SK-N-SH treated with all-trans-retinoic acid at 6 μM for 48 hours (cell line): ENCODE results near the gene PLXNA4.

ENCODE experiments used
- ATAC-seq: fragments of 200-7000 bp; cut with Tn5 transposase; 3 replicates; pipeline ENCODE4 v1.9.1; 2020; ENCODE audit warnings: mild to moderate bottlenecking, moderate library complexity
- ARNTL ChIP-seq: fragments of 450-650 bp; formaldehyde crosslinking; IDR thresholded peaks from 2 replicates; pipeline ENCODE4 v1.5.0; 2020; ENCODE audit warnings: low read depth, mild to moderate bottlenecking, moderate library complexity, borderline replicate concordance
- CSDC2 ChIP-seq: fragments of 250-450 bp; sonication (Bioruptor Pico); IDR thresholded peaks from 2 replicates; pipeline ENCODE4 v1.5.0; 2020; ENCODE audit warnings: mild to moderate bottlenecking, moderate library complexity
- ESRRG ChIP-seq: fragments of 250-450 bp; sonication (Bioruptor Pico); IDR thresholded peaks from 2 replicates; pipeline ENCODE4 v1.6.1; 2021; ENCODE audit warnings: mild to moderate bottlenecking
- GLIS3 ChIP-seq: fragments of 250-450 bp; sonication (Bioruptor Pico); IDR thresholded peaks from 2 replicates; pipeline ENCODE4 v1.5.0; 2020; ENCODE audit warnings: mild to moderate bottlenecking, moderate library complexity
- ISL1 ChIP-seq: fragments of 250-450 bp; sonication (Bioruptor Pico); IDR thresholded peaks from 2 replicates; pipeline ENCODE4 v2.1.2; 2022; ENCODE audit warnings: mild to moderate bottlenecking, moderate library complexity
- OSR1 ChIP-seq: fragments of 250-450 bp; sonication (Bioruptor Pico); IDR thresholded peaks from 2 replicates; pipeline ENCODE4 v1.8.0; 2022; ENCODE audit warnings: moderate library complexity, mild to moderate bottlenecking, inconsistent platforms
- PATZ1 ChIP-seq: fragments of 250-450 bp; sonication (Bioruptor Pico); IDR thresholded peaks from 2 replicates; pipeline ENCODE4 v1.8.0; 2020; ENCODE audit warnings: mild to moderate bottlenecking, moderate library complexity, borderline replicate concordance
- PPARA ChIP-seq: fragments of 250-450 bp; sonication (Bioruptor Pico); IDR thresholded peaks from 2 replicates; pipeline ENCODE4 v1.5.0; 2020; ENCODE audit warnings: mild to moderate bottlenecking, borderline replicate concordance
- RARB ChIP-seq: fragments of 250-450 bp; sonication (Bioruptor Pico); IDR thresholded peaks from 2 replicates; pipeline ENCODE4 v1.8.0; 2021; ENCODE audit warnings: mild to moderate bottlenecking, moderate library complexity
- SNAI2 ChIP-seq: fragments of 250-450 bp; sonication (Bioruptor Pico); IDR thresholded peaks from 2 replicates; pipeline ENCODE4 v1.5.0; 2020; ENCODE audit warnings: mild to moderate bottlenecking, moderate library complexity
- TOX ChIP-seq: fragments of 250-450 bp; sonication (Bioruptor Pico); IDR thresholded peaks from 2 replicates; pipeline ENCODE4 v1.8.0; 2021; ENCODE audit warnings: mild to moderate bottlenecking, moderate library complexity, borderline replicate concordance
- ZFP3 ChIP-seq: fragments of 250-450 bp; sonication (Bioruptor Pico); IDR thresholded peaks from 2 replicates; pipeline ENCODE4 v1.5.0; 2020; ENCODE audit warnings: mild to moderate bottlenecking, moderate library complexity
- ZFP30 ChIP-seq: fragments of 450-650 bp; formaldehyde crosslinking; IDR thresholded peaks from 2 replicates; pipeline ENCODE4 v1.5.0; 2022; ENCODE audit warnings: mild to moderate bottlenecking, moderate library complexity
- ZNF565 ChIP-seq: fragments of 450-650 bp; formaldehyde crosslinking; conservative IDR thresholded peaks from 2 replicates; pipeline ENCODE4 v1.5.0; 2020; ENCODE audit warnings: low read depth, mild to moderate bottlenecking, moderate library complexity
- ZNF70 ChIP-seq: fragments of 450-650 bp; formaldehyde crosslinking; IDR thresholded peaks from 2 replicates; pipeline ENCODE4 v1.5.0; 2020; ENCODE audit warnings: mild to moderate bottlenecking, moderate library complexity
- TF ChIP-seq, protein P1 (sequence below): fragments of 250-450 bp; sonication (Bioruptor Pico); IDR thresholded peaks from 2 replicates; pipeline ENCODE4 v1.8.0; 2021; ENCODE audit warnings: low read depth, mild to moderate bottlenecking, moderate library complexity, borderline replicate concordance
- TF ChIP-seq, protein P2 (sequence below): fragments of 250-450 bp; sonication (Bioruptor Pico); IDR thresholded peaks from 2 replicates; pipeline ENCODE4 v1.5.1; 2021; ENCODE audit warnings: mild to moderate bottlenecking, moderate library complexity

Gene PLXNA4

DNA sequence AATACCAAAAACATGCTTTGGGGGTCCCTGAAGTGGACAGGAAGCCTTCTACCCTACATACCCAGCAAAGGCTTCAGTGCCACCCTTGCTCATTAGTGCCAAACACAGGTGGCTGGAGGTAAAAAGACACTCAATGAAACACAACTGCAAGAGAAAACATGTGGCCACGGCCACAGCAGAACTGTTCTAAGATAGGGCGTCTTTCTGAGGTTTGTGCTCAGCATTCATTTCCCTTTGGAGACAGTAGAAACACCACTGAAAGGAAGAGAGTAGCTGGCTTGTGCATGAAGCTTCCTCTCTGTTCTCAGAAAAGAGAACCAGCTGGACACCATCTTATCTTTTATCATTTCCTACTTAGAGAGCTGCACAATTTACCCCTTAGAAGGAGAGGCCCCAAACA, 143.0 kb downstream of the PLXNA4 start (continued):
- no peak for TF ChIP-seq RARB (CRISPR knock-in tag)
- no peak for TF ChIP-seq PPARA (CRISPR knock-in tag)
- TF ChIP-seq, protein P1, sequence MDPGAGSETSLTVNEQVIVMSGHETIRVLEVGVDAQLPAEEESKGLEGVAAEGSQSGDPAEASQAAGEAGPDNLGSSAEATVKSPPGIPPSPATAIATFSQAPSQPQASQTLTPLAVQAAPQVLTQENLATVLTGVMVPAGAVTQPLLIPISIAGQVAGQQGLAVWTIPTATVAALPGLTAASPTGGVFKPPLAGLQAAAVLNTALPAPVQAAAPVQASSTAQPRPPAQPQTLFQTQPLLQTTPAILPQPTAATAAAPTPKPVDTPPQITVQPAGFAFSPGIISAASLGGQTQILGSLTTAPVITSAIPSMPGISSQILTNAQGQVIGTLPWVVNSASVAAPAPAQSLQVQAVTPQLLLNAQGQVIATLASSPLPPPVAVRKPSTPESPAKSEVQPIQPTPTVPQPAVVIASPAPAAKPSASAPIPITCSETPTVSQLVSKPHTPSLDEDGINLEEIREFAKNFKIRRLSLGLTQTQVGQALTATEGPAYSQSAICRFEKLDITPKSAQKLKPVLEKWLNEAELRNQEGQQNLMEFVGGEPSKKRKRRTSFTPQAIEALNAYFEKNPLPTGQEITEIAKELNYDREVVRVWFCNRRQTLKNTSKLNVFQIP (CRISPR knock-in tag): no peak
- no peak for TF ChIP-seq ARNTL (CRISPR knock-in tag)
- no peak for TF ChIP-seq ISL1 (CRISPR knock-in tag)
- TF ChIP-seq SNAI2 (CRISPR knock-in tag): no peak
- no peak for TF ChIP-seq GLIS3 (CRISPR knock-in tag)
- no peak for TF ChIP-seq CSDC2 (CRISPR knock-in tag)

- peak; percentile 88 for ATAC-seq
- TF ChIP-seq ISL1 (CRISPR knock-in tag) (peak; percentile 32; the same call in 1 of the 2 replicates), ZFP3 (0 out of 2 replicates have a peak, but pooled peaks have one; percentile 34), SNAI2 (CRISPR knock-in tag) (no peak), ZFP30 (CRISPR knock-in tag) (no peak), ZNF565 (no peak), GLIS3 (CRISPR knock-in tag) (no peak), ZNF70 (CRISPR knock-in tag) (no peak)
Measured at GRCh38 chr7:132430861-132431822, 145.1 kb downstream of the PLXNA4 start.

DNA sequence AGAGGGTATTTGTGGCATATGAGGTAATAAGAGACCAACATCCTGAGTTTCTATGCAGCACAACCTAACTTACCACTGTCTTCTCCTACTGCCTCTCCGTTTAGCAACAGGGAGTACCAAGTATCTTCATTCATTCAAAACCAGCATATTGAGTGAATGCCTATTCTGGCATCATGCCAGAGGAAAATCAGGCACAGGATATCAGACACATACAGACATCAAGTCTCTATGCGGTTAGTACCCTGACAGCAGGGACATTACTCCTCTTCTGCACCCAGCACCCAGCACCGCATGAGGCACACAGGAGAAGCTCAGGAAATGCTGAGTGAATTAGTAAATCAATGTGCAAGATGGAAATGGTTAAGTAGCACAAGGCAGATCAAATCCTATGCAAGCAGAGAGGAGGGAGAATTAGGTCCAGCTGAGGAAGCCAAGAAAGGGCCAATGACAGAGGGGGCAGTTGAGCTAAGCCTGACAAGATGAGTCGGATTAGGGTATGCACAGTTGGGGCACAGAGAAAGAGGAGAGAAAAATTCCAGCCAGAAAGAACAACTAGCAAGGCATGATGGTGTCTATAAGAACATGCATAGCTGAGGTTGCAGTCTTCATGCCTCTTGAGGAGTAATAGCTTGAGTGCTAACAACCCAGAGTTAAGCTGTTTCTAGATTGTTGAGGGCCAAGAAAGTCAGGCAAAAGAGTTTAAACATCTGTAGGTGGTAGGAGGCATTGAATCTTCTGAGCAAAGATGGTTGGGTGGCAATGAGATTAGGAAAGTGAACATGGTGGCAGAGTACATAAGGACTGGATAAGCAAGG, 146.0 kb downstream of the PLXNA4 start:
- no peak for TF ChIP-seq ZNF565
- TF ChIP-seq PPARA (CRISPR knock-in tag): no peak
- TF ChIP-seq ESRRG (CRISPR knock-in tag): no peak
- ATAC-seq: peak; percentile 48

DNA sequence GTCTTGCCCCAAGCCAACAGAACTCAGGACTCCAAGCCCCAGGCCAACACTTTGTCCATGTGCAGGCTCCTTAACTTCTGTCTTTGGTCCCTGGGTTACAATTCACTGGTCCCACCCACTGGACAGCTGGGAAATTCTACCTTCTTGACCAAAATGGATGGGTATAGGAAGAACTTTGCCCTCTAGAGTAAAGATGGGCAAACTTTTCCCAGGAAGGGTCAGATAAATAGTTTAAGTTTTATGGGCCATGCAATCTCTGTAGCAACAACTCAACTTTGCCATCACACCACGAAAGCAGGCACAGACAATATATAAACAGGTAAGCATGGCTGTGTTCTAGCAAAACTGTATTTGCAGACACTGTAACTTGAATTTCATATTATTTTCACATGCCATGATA, 147.1 kb downstream of the PLXNA4 start:
- TF ChIP-seq ESRRG (CRISPR knock-in tag) (no peak), PATZ1 (no peak), ZFP3 (no peak), RARB (CRISPR knock-in tag) (no peak), TOX (CRISPR knock-in tag) (no peak), PPARA (CRISPR knock-in tag) (no peak), ISL1 (CRISPR knock-in tag) (no peak), SNAI2 (CRISPR knock-in tag) (no peak), OSR1 (CRISPR knock-in tag) (no peak), CSDC2 (CRISPR knock-in tag) (no peak), ZNF70 (CRISPR knock-in tag) (no peak)
- TF ChIP-seq, protein P1 (CRISPR knock-in tag): no peak
- TF ChIP-seq, protein P2, sequence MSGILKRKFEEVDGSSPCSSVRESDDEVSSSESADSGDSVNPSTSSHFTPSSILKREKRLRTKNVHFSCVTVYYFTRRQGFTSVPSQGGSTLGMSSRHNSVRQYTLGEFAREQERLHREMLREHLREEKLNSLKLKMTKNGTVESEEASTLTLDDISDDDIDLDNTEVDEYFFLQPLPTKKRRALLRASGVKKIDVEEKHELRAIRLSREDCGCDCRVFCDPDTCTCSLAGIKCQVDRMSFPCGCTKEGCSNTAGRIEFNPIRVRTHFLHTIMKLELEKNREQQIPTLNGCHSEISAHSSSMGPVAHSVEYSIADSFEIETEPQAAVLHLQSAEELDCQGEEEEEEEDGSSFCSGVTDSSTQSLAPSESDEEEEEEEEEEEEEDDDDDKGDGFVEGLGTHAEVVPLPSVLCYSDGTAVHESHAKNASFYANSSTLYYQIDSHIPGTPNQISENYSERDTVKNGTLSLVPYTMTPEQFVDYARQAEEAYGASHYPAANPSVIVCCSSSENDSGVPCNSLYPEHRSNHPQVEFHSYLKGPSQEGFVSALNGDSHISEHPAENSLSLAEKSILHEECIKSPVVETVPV (CRISPR knock-in tag): no peak
- TF ChIP-seq, all 23 proteins: peak for 0

More for the DNA sequence above, 147.1 kb downstream of the PLXNA4 start:
- no peak for ATAC-seq
